Measurements from ENCODE around the gene SUMO2.

DNA sequence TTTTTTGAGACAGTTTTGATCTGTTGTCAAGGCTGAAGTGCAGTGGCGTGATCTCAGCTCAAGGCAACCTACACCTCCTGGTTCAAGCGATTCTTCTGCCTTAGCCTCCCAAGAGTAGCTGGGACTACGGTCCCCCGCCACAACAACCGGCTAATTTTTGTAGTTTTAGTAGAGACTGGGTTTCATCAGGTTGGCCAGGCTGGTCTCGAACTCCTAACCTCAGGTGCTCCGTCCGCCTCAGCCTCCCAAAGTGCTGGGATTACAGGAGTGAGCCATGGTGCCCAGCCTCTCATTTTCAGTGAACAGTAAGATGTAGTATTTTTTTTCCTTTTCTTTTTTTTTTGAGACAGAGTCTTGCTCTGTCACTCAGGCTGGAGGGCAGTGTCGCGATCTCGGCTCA is 7.8 kb downstream of the SUMO2 start:
- TF ChIP-seq, protein P1, sequence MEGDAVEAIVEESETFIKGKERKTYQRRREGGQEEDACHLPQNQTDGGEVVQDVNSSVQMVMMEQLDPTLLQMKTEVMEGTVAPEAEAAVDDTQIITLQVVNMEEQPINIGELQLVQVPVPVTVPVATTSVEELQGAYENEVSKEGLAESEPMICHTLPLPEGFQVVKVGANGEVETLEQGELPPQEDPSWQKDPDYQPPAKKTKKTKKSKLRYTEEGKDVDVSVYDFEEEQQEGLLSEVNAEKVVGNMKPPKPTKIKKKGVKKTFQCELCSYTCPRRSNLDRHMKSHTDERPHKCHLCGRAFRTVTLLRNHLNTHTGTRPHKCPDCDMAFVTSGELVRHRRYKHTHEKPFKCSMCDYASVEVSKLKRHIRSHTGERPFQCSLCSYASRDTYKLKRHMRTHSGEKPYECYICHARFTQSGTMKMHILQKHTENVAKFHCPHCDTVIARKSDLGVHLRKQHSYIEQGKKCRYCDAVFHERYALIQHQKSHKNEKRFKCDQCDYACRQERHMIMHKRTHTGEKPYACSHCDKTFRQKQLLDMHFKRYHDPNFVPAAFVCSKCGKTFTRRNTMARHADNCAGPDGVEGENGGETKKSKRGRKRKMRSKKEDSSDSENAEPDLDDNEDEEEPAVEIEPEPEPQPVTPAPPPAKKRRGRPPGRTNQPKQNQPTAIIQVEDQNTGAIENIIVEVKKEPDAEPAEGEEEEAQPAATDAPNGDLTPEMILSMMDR (IDR thresholded peaks at IDR 0.05) = no peak
- TF ChIP-seq, protein P2, sequence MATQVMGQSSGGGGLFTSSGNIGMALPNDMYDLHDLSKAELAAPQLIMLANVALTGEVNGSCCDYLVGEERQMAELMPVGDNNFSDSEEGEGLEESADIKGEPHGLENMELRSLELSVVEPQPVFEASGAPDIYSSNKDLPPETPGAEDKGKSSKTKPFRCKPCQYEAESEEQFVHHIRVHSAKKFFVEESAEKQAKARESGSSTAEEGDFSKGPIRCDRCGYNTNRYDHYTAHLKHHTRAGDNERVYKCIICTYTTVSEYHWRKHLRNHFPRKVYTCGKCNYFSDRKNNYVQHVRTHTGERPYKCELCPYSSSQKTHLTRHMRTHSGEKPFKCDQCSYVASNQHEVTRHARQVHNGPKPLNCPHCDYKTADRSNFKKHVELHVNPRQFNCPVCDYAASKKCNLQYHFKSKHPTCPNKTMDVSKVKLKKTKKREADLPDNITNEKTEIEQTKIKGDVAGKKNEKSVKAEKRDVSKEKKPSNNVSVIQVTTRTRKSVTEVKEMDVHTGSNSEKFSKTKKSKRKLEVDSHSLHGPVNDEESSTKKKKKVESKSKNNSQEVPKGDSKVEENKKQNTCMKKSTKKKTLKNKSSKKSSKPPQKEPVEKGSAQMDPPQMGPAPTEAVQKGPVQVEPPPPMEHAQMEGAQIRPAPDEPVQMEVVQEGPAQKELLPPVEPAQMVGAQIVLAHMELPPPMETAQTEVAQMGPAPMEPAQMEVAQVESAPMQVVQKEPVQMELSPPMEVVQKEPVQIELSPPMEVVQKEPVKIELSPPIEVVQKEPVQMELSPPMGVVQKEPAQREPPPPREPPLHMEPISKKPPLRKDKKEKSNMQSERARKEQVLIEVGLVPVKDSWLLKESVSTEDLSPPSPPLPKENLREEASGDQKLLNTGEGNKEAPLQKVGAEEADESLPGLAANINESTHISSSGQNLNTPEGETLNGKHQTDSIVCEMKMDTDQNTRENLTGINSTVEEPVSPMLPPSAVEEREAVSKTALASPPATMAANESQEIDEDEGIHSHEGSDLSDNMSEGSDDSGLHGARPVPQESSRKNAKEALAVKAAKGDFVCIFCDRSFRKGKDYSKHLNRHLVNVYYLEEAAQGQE (IDR thresholded peaks at IDR 0.05; ENCODE audit: insufficient read depth in 1 of 2, low read depth in 2 of 2, low read length in 1 of 2) = no peak
- no peak for TF ChIP-seq POLR2AphosphoS5 (IDR thresholded peaks at IDR 0.05; ENCODE audit: low read depth, low read length)
